Psoas muscle (tissue), 8 donors: ENCODE data around the gene ZNF613. TPM values are rescaled to one million over a fixed set of nuclear protein-coding genes. Genes with fewer than 3 reads are reported as not detected.
"Not testable (repeated sequence)": the region's sequence is repeated elsewhere in the genome, so short reads cannot be mapped to it uniquely, and the experiment has no call there.

Experiments used
- ATAC-seq, 4 donors: fragments of 200-7000 bp; cut with Tn5 transposase; one replicate each; pipeline ENCODE4 v1.9.1; 2020; ENCODE audit warnings: moderate library complexity in 3 of 4, mild to moderate bottlenecking in 2 of 4
- DNase-seq, 2 donors: peaks; one replicate each; pipeline ENCODE4 v3.0.0-alpha.2; 2020
- H3K27ac ChIP-seq: fragments of 200-600 bp; one replicate; pipeline ENCODE4 v1.8.0; 2022
- H3K27me3 ChIP-seq, 3 donors: fragments of 200-600 bp in 1 of 3; one replicate each; pipeline versions ENCODE4 v1.6.1 to v1.8.0; 2013 to 2022; ENCODE audit warnings: low read length in 2 of 3, mild to moderate bottlenecking in 2 of 3, moderate library complexity in 1 of 3; ENCODE audit not compliant: insufficient read depth in 3 of 3
- H3K36me3 ChIP-seq, 2 donors: fragments of 200-600 bp in 1 of 2; one replicate each; pipeline versions ENCODE4 v1.6.1 to v1.8.0; 2013 to 2022; ENCODE audit warnings: low read depth in 1 of 2, mild to moderate bottlenecking in 1 of 2, moderate library complexity in 1 of 2; ENCODE audit not compliant: insufficient read depth in 1 of 2
- H3K4me1 ChIP-seq: fragments of 200-600 bp; one replicate; pipeline ENCODE4 v1.8.0; 2022
- H3K4me3 ChIP-seq: fragments of 200-600 bp; one replicate; pipeline ENCODE4 v1.8.0; 2022; ENCODE audit warnings: mild to moderate bottlenecking
- H3K9me3 ChIP-seq: fragments of 200-600 bp; one replicate; pipeline ENCODE4 v1.8.0; 2022
- CTCF ChIP-seq: fragments of 200-600 bp; IDR thresholded peaks from one replicate; pipeline ENCODE4 v1.8.0; 2022; ENCODE audit warnings: antibody characterized with exemption
- WGBS, 3 donors: extraction: QIAGEN DNeasy Blood & Tissue Kit; methylation state at CpG; one replicate each; pipeline versions ENCODE4 v1.1.6 to v1.1.7; 2013; 5-methylcytosine and 5-hydroxymethylcytosine counted together
- intact Hi-C, 2 donors: fragments of 100-400 bp; cut with DNase I; formaldehyde crosslinking; loops; one replicate each; pipeline versions ENCODE4 v1.11.0 to v1.14.2; 2022
- polyA plus RNA-seq, 3 donors: library from polyadenylated mRNA; stranded (reverse); fragments of 200-250 nt; gene quantifications; one replicate each; pipeline ENCODE4 v1.2.3, GENCODE V29; 2013
- total RNA-seq, 4 donors: library from RNA; stranded (reverse); fragmentation: NEBNext Ultra II Directional in 2 of 4; extraction: Animal tissue kit (Norgen Biotek cat#: 25700) in 2 of 4; gene quantifications; one replicate each; pipeline versions ENCODE4 v1.2.1 to v1.2.4, GENCODE V29; 2021 to 2023
- donor health status: healthy with polysubstance abuse.
- donor health status: DM: no; HTN: no; CAD: no; lungs with moderate emphysema.
- donor health status: Bipolar disorder and iron deficiency.
- donor health status: healthy.
- donor health status: DM: yes; HTN: yes; CAD: no.
- donor health status: DM: no; HTN: no; CAD: no.
- donor health status: DM: no; HTN: no; CAD: no.
- donor health status: DM: yes; HTN: yes; CAD: no.

ZNF613 gene
- total and polyA plus RNA-seq, 7 donors: 1.7 to 4.5 (median 2.3) TPM

GRCh38 chr19:51904331-51905165 lies 22.7 kb upstream of the ZNF613 start, which contains the start of gene ZNF649:
Gene ZNF649, minus strand, starts transcription at chr19:51905017. Its CDS starts 4,910 bp downstream, at chr19:51900107.
- Histone ChIP-seq H3K27ac (peak within 1 kb of the TSS; percentile 71), H3K4me1 (peaks cover 5% of the 10 kb centered on the region), H3K27me3 (peaks cover 0 to 6% (median 0%) of the 10 kb centered on the region in 3 donors), H3K9me3 (peaks cover 46% of the 10 kb centered on the region), H3K4me3 (peak within 1 kb of the TSS; percentile 73), H3K36me3 (peaks cover 2 to 4% of the 10 kb centered on the region in 2 donors)
- peak; percentile 87 to 91 for DNase-seq
- intact Hi-C loops: loop anchor here in 1 of 2 donors (2.0 to 10.0 kb wide), 2 partner anchors 22 to 80 kb away; partner anchors contain the start of genes ZNF350 and ZNF613
- ATAC-seq: peak; percentile 98 to 100 (median 100)
- TF ChIP-seq CTCF: no peak
- 0% methylated on average over 43 of the region's 43 CpGs for WGBS, 3 donors

- H3K4me3 ChIP-seq: peak overlapping the region; percentile 73
- intact Hi-C loops: loop anchor here in 1 of 2 donors (2.0 to 10.0 kb wide), 2 partner anchors 22 to 80 kb away; partner anchors contain the start of genes ZNF350 and ZNF613
- peaks cover 39% of the 10 kb centered on the region for H3K9me3 ChIP-seq
- H3K4me1 ChIP-seq: peaks cover 5% of the 10 kb centered on the region
- TF ChIP-seq CTCF: no peak
- no peaks in the 10 kb centered on the region for H3K36me3 ChIP-seq
- 31 to 47% (median 34%) methylated on average over 3 of the region's 3 CpGs for WGBS, 3 donors
- no peak overlapping the region for H3K27ac ChIP-seq
- ATAC-seq (no peak), DNase-seq (no peak)
- peaks cover 0 to 6% (median 0%) of the 10 kb centered on the region in 3 donors for H3K27me3 ChIP-seq
Measured at GRCh38 chr19:51905206-51905605, 22.1 kb upstream of the ZNF613 start.

GRCh38 chr19:51905639-51906038 lies 21.6 kb upstream of the ZNF613 start:
- not testable (repeated sequence) for H3K27me3 ChIP-seq, H3K27ac ChIP-seq, H3K36me3 ChIP-seq, ATAC-seq, H3K4me1 ChIP-seq, DNase-seq
- H3K4me3 ChIP-seq: peak overlapping the region; percentile 73
- peaks cover 36% of the 10 kb centered on the region for H3K9me3 ChIP-seq
- intact Hi-C loops: loop anchor here in 1 of 2 donors (2.0 to 10.0 kb wide), 2 partner anchors 21 to 79 kb away; partner anchors contain the start of genes ZNF350 and ZNF613
- WGBS, 3 donors: 82 to 89% (median 84%) methylated on average over 3 of the region's 3 CpGs

- H3K4me3 ChIP-seq, ATAC-seq, H3K27ac ChIP-seq, H3K36me3 ChIP-seq, DNase-seq, H3K4me1 ChIP-seq, H3K27me3 ChIP-seq: not testable (repeated sequence)
- peaks cover 36% of the 10 kb centered on the region for H3K9me3 ChIP-seq
- intact Hi-C loops: loop anchor here in 1 of 2 donors (10.0 kb wide), 1 partner anchor 79 kb away; the partner anchor contains the start of gene ZNF350
- 48 to 51% (median 51%) methylated on average over 9 of the region's 9 CpGs for WGBS, 3 donors
Measured at GRCh38 chr19:51906108-51906507, 21.2 kb upstream of the ZNF613 start.

- not testable (repeated sequence) for DNase-seq, H3K4me3 ChIP-seq, H3K27ac ChIP-seq, H3K36me3 ChIP-seq, H3K4me1 ChIP-seq, H3K27me3 ChIP-seq, ATAC-seq
- peaks cover 30% of the 10 kb centered on the region for H3K9me3 ChIP-seq
- intact Hi-C loops: loop anchor here in 1 of 2 donors (10.0 kb wide), 1 partner anchor 77 kb away; the partner anchor contains the start of gene ZNF350
- WGBS, 3 donors: 25 to 29% (median 25%) methylated on average over 5 of the region's 5 CpGs
Measured at GRCh38 chr19:51907981-51908380, 19.3 kb upstream of the ZNF613 start.

GRCh38 chr19:51915324-51915867 lies 11.9 kb upstream of the ZNF613 start:
- no peak for TF ChIP-seq CTCF
- Histone ChIP-seq H3K4me1 (no peaks in the 10 kb centered on the region), H3K36me3 (no peaks in the 10 kb centered on the region), H3K27me3 (no peaks in the 10 kb centered on the region), H3K27ac (no peak overlapping the region), H3K4me3 (no peak overlapping the region), H3K9me3 (peaks cover 79% of the 10 kb centered on the region)
- no peak for DNase-seq
- WGBS, 3 donors: 65 to 71% (median 71%) methylated on average over 5 of the region's 5 CpGs
- no peak for ATAC-seq
- intact Hi-C loops: no loop called here
